ENCODE measurements around the gene NCMAP. TPM values are rescaled to one million over a fixed set of nuclear protein-coding genes. Genes with fewer than 3 reads are reported as not detected.

The NCMAP gene
- polyA plus RNA-seq, 1 donor (not counting 4 experiments of a cell fraction or from before 2014, with no cell fraction given), result 0.05 TPM

GRCh38 chr1:24544239-24544638, 11.6 kb upstream of the NCMAP start:
- H3K27ac ChIP-seq (ENCODE audit: control insufficient read depth, insufficient read depth, low read length), result no peak overlapping the region

GRCh38 chr1:24545662-24546061, 10.2 kb upstream of the NCMAP start:
- H3K4me1 ChIP-seq (ENCODE audit: control insufficient read depth, extremely low read depth, insufficient read depth, low read length), result peaks cover 31% of the 10 kb centered on the region
- no peaks in the 10 kb centered on the region for H3K36me3 ChIP-seq (ENCODE audit: control insufficient read depth in 2 of 2, extremely low read depth in 1 of 2, insufficient read depth in 2 of 2, low read length in 2 of 2)
- no peaks in the 10 kb centered on the region for H3K9me1 ChIP-seq (ENCODE audit: control insufficient read depth, extremely low read depth, insufficient read depth, low read length)
- H3K4me2 ChIP-seq (ENCODE audit: control insufficient read depth, extremely low read depth, insufficient read depth, low read depth, low read length), result no peak overlapping the region
- no peak overlapping the region for H3K4me3 ChIP-seq (ENCODE audit: control insufficient read depth in 2 of 3, extremely low read depth in 1 of 3, insufficient read depth in 2 of 3, low read depth in 1 of 3, low read length in 3 of 3)
- TF ChIP-seq EZH2 (IDR thresholded peaks at IDR 0.05; ENCODE audit: low read length) (no peak), CTCF (optimal IDR thresholded peaks at IDR 0.05 in 1 of 3, IDR thresholded peaks at IDR 0.05 in 1 of 3, conservative IDR thresholded peaks at IDR 0.05 in 1 of 3; ENCODE audit: extremely low read depth in 1 of 3, insufficient read depth in 2 of 3, low read length in 3 of 3) (no peak)
- no peaks in the 10 kb centered on the region for H3K27me3 ChIP-seq (ENCODE audit: control insufficient read depth, extremely low read depth, insufficient read depth, low read length)
- no peaks in the 10 kb centered on the region for H3K79me2 ChIP-seq (ENCODE audit: control insufficient read depth, insufficient read depth, low read length)
- no peaks in the 10 kb centered on the region for H4K20me1 ChIP-seq (ENCODE audit: control insufficient read depth, extremely low read depth, insufficient read depth, low read length)
- FAIRE-seq, result no peak
- no peaks in the 10 kb centered on the region for H3K9me3 ChIP-seq (ENCODE audit: control insufficient read depth, low read depth, low read length)
- H3K9ac ChIP-seq (ENCODE audit: control insufficient read depth, extremely low read depth, insufficient read depth, low read length), result no peak overlapping the region
- DNase-seq (ENCODE audit: low read depth, low spot score), result no peak
- no peak overlapping the region for H3K27ac ChIP-seq (ENCODE audit: control insufficient read depth, insufficient read depth, low read length)
- dilution Hi-C loops (cut with MboI; ENCODE audit: extremely low pct_ligation_motif_present, low sequenced_read_pairs), result no loop called here
- peak overlapping the region; percentile 11 for H2AFZ ChIP-seq (ENCODE audit: control insufficient read depth, low read length)

More at GRCh38 chr1:24544239-24544638, 11.6 kb upstream of the NCMAP start:
- peak overlapping the region; percentile 17 for H3K4me2 ChIP-seq (ENCODE audit: control insufficient read depth, extremely low read depth, insufficient read depth, low read depth, low read length)
- peaks cover 32% of the 10 kb centered on the region for H3K4me1 ChIP-seq (ENCODE audit: control insufficient read depth, extremely low read depth, insufficient read depth, low read length)
- H3K36me3 ChIP-seq (ENCODE audit: control insufficient read depth in 2 of 2, extremely low read depth in 1 of 2, insufficient read depth in 2 of 2, low read length in 2 of 2), result no peaks in the 10 kb centered on the region
- TF ChIP-seq EZH2 (IDR thresholded peaks at IDR 0.05; ENCODE audit: low read length) (no peak), CTCF (optimal IDR thresholded peaks at IDR 0.05 in 1 of 3, IDR thresholded peaks at IDR 0.05 in 1 of 3, conservative IDR thresholded peaks at IDR 0.05 in 1 of 3; ENCODE audit: extremely low read depth in 1 of 3, insufficient read depth in 2 of 3, low read length in 3 of 3) (no peak)
- H3K79me2 ChIP-seq (ENCODE audit: control insufficient read depth, insufficient read depth, low read length), result no peaks in the 10 kb centered on the region
- H3K27me3 ChIP-seq (ENCODE audit: control insufficient read depth, extremely low read depth, insufficient read depth, low read length), result no peaks in the 10 kb centered on the region
- DNase-seq (ENCODE audit: low read depth, low spot score) (no peak), FAIRE-seq (peak; percentile 20)
- no peaks in the 10 kb centered on the region for H3K9me3 ChIP-seq (ENCODE audit: control insufficient read depth, low read depth, low read length)
- peak overlapping the region; percentile 14 for H2AFZ ChIP-seq (ENCODE audit: control insufficient read depth, low read length)
- no peaks in the 10 kb centered on the region for H3K9me1 ChIP-seq (ENCODE audit: control insufficient read depth, extremely low read depth, insufficient read depth, low read length)
- no peak overlapping the region for H3K4me3 ChIP-seq (ENCODE audit: control insufficient read depth in 2 of 3, extremely low read depth in 1 of 3, insufficient read depth in 2 of 3, low read depth in 1 of 3, low read length in 3 of 3)
- no peak overlapping the region for H3K9ac ChIP-seq (ENCODE audit: control insufficient read depth, extremely low read depth, insufficient read depth, low read length)
- dilution Hi-C loops (cut with MboI; ENCODE audit: extremely low pct_ligation_motif_present, low sequenced_read_pairs), result no loop called here
- H4K20me1 ChIP-seq (ENCODE audit: control insufficient read depth, extremely low read depth, insufficient read depth, low read length), result no peaks in the 10 kb centered on the region

Measured in keratinocyte (primary cell).